DMS 273 treated with DMSO at 0.1 percent for 48 hours (cell line): ENCODE results near the gene KLHL25.
"Not testable (repeated sequence)": the region's sequence is repeated elsewhere in the genome, so short reads cannot be mapped to it uniquely, and the experiment has no call there.

ENCODE experiments used
- DNase-seq: peaks from one replicate; lab custom pipeline; 2025; lab: John Stamatoyannopoulos, UW

Gene KLHL25

GRCh38 chr15:85794598-85795336 lies at the start of gene KLHL25:
Gene KLHL25 (minus strand): TSS chr15:85794925. CDS start chr15:85769810, 25,115 bp downstream.
- DNase-seq, result peak; percentile 85

- DNase-seq, result no peak
Observed at GRCh38 chr15:85840802-85841152, 46.1 kb upstream of the KLHL25 start.

- peak; percentile 61 for DNase-seq
Observed at GRCh38 chr15:85840079-85840801, 45.5 kb upstream of the KLHL25 start.

- DNase-seq, result no peak
Observed at GRCh38 chr15:85839643-85840042, 44.9 kb upstream of the KLHL25 start.

GRCh38 chr15:85838655-85839054 lies 43.9 kb upstream of the KLHL25 start:
- no peak for DNase-seq

GRCh38 chr15:85837881-85838280 lies 43.2 kb upstream of the KLHL25 start:
- no peak for DNase-seq

- DNase-seq, result peak; percentile 60
Observed at GRCh38 chr15:85837011-85837433, 42.3 kb upstream of the KLHL25 start.

- DNase-seq, result no peak
Observed at GRCh38 chr15:85834651-85835050, 39.9 kb upstream of the KLHL25 start.

GRCh38 chr15:85832394-85832793 lies 37.7 kb upstream of the KLHL25 start:
- DNase-seq, result no peak

GRCh38 chr15:85831415-85832113 lies 36.8 kb upstream of the KLHL25 start:
- peak; percentile 83 for DNase-seq

- not testable (repeated sequence) for DNase-seq
Observed at GRCh38 chr15:85829754-85830153, 35.0 kb upstream of the KLHL25 start.

GRCh38 chr15:85828874-85829273 lies 34.1 kb upstream of the KLHL25 start:
- DNase-seq, result peak; percentile 94

GRCh38 chr15:85828126-85828525 lies 33.4 kb upstream of the KLHL25 start:
- peak; percentile 95 for DNase-seq

GRCh38 chr15:85826756-85827515 lies 32.2 kb upstream of the KLHL25 start:
- no peak for DNase-seq

GRCh38 chr15:85825719-85826118 lies 31.0 kb upstream of the KLHL25 start:
- DNase-seq, result peak; percentile 78

- no peak for DNase-seq
Observed at GRCh38 chr15:85825118-85825517, 30.4 kb upstream of the KLHL25 start.

- no peak for DNase-seq
Observed at GRCh38 chr15:85821545-85821944, 26.8 kb upstream of the KLHL25 start.

- no peak for DNase-seq
Observed at GRCh38 chr15:85819938-85820337, 25.2 kb upstream of the KLHL25 start.

- no peak for DNase-seq
Observed at GRCh38 chr15:85813234-85813633, 18.5 kb upstream of the KLHL25 start.

GRCh38 chr15:85810075-85810474 lies 15.3 kb upstream of the KLHL25 start:
- no peak for DNase-seq

GRCh38 chr15:85805420-85805819 lies 10.7 kb upstream of the KLHL25 start:
- DNase-seq, result no peak
